ENCODE results near the gene PALLD.

- TF ChIP-seq, protein P1, sequence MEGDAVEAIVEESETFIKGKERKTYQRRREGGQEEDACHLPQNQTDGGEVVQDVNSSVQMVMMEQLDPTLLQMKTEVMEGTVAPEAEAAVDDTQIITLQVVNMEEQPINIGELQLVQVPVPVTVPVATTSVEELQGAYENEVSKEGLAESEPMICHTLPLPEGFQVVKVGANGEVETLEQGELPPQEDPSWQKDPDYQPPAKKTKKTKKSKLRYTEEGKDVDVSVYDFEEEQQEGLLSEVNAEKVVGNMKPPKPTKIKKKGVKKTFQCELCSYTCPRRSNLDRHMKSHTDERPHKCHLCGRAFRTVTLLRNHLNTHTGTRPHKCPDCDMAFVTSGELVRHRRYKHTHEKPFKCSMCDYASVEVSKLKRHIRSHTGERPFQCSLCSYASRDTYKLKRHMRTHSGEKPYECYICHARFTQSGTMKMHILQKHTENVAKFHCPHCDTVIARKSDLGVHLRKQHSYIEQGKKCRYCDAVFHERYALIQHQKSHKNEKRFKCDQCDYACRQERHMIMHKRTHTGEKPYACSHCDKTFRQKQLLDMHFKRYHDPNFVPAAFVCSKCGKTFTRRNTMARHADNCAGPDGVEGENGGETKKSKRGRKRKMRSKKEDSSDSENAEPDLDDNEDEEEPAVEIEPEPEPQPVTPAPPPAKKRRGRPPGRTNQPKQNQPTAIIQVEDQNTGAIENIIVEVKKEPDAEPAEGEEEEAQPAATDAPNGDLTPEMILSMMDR (IDR thresholded peaks at IDR 0.05), result no peak
- no peak for TF ChIP-seq POLR2A (IDR thresholded peaks at IDR 0.05)
Observed at GRCh38 chr4:168782439-168782838, 285.6 kb downstream of the PALLD start.

Data from right lobe of liver (tissue), 4 donors.